Measurements from ENCODE around the gene MICU1. TPM values are rescaled to one million over a fixed set of nuclear protein-coding genes. Genes with fewer than 3 reads are reported as not detected.

Gene MICU1
- total and polyA plus RNA-seq, 10 of the 15 experiments (the other 5 are each of a cell fraction or from before 2014, with no cell fraction given) = 18.2 to 36.4 (median 22.2) TPM

DNA sequence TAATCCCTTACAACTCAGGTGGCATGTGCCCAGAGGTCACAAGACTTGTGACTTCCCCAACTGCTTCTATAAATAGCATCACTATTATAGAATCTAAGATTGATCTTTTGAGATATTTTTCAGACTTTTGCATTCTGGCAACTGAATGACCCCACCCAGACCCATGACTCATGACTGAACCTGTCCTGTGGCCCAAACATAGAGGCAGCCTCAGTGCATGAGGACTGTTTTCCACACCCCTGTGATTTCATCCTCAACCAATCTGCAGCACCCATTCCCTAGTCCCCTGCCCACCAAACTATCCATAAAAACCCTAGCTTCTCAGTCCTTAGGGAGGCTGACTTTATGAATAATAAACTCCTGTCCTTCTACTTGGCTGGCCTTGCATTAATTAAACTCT lies 84.5 kb downstream of the MICU1 start (continued):
- TF ChIP-seq GABPA (IDR thresholded peaks at IDR 0.05; ENCODE audit: low read depth) = no peak
- TF ChIP-seq, protein P1, sequence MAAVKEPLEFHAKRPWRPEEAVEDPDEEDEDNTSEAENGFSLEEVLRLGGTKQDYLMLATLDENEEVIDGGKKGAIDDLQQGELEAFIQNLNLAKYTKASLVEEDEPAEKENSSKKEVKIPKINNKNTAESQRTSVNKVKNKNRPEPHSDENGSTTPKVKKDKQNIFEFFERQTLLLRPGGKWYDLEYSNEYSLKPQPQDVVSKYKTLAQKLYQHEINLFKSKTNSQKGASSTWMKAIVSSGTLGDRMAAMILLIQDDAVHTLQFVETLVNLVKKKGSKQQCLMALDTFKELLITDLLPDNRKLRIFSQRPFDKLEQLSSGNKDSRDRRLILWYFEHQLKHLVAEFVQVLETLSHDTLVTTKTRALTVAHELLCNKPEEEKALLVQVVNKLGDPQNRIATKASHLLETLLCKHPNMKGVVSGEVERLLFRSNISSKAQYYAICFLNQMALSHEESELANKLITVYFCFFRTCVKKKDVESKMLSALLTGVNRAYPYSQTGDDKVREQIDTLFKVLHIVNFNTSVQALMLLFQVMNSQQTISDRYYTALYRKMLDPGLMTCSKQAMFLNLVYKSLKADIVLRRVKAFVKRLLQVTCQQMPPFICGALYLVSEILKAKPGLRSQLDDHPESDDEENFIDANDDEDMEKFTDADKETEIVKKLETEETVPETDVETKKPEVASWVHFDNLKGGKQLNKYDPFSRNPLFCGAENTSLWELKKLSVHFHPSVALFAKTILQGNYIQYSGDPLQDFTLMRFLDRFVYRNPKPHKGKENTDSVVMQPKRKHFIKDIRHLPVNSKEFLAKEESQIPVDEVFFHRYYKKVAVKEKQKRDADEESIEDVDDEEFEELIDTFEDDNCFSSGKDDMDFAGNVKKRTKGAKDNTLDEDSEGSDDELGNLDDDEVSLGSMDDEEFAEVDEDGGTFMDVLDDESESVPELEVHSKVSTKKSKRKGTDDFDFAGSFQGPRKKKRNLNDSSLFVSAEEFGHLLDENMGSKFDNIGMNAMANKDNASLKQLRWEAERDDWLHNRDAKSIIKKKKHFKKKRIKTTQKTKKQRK (IDR thresholded peaks at IDR 0.05; ENCODE audit: low read depth, low read length) = no peak

DNA sequence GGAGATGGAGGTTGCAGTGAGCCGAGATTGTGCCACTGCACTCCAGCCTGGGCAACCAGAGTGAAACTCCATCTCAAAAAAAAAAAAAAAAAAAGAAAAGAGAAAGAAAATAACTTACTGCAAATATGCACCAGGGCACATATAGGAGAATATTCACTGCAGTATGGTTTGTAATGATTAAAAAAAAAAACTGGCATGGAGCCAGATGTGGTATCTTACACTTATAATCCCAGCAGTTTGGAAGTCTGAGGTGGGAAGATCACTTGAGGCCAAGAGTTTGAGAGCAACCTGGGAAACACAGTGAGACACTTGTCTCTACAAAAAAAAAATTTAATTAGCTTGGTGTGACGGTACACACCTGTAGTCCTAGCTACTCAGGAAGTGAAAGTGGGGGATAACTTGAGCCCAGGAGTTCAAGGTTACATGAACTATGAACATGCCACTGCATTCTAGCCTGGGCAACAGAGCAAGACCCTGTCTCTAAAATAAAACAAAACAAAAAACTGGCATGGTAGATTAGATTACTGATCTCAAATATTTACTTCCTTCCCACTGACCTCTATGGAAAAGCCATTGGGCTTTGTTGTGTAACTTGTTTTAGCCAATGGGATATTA lies 85.6 kb downstream of the MICU1 start:
- no peaks in the 10 kb centered on the region for H3K79me2 ChIP-seq (ENCODE audit: control insufficient read depth, insufficient read depth, low read length)
- in situ Hi-C loops (cut with MboI) = no loop called here
- RAD21 ChIA-PET (ENCODE audit: unreplicated experiment) = no interaction called here
- POLR2A ChIA-PET = no interaction called here
- DNase-seq (ENCODE audit: low read depth, low spot score) = no peak
- H3K9ac ChIP-seq (ENCODE audit: control insufficient read depth, insufficient read depth, low read length) = no peak overlapping the region
- H2AFZ ChIP-seq (ENCODE audit: control insufficient read depth, low read depth, low read length) = no peak overlapping the region
- intact Hi-C loops (cut with micrococcal nuclease; ENCODE audit: unreplicated experiment) = no loop called here
- no peak overlapping the region for H3K27ac ChIP-seq (ENCODE audit: control insufficient read depth, insufficient read depth)
- no peak for FAIRE-seq
- 69% methylated on average over 2 of the region's 2 CpGs for WGBS (ENCODE audit: insufficient coverage, insufficient replicate concordance, low lambda C conversion rate, missing lambda C conversion rate)
- no peak overlapping the region for H3K4me2 ChIP-seq (ENCODE audit: control insufficient read depth, insufficient read depth)
- H3K36me3 ChIP-seq (ENCODE audit: control insufficient read depth in 2 of 2, insufficient read depth in 2 of 2, low read length in 1 of 2) = no peaks in the 10 kb centered on the region
- no peaks in the 10 kb centered on the region for H4K20me1 ChIP-seq (ENCODE audit: control insufficient read depth, insufficient read depth)
- CTCF ChIA-PET = interaction anchor here (0.5 to 1.1 kb wide), 2 partner anchors 9 to 326 kb away, joined by 3 to 5 read pairs; no protein-coding TSS in a partner anchor
- no peak for ATAC-seq
- H3K4me1 ChIP-seq (ENCODE audit: control insufficient read depth, insufficient read depth, low read length) = peaks cover 2% of the 10 kb centered on the region; the same call in 1 of the 2 replicates
- H3K9me3 ChIP-seq (replicated peaks; ENCODE audit: control insufficient read depth, insufficient read depth, low read length) = peaks cover 7% of the 10 kb centered on the region
- no peak overlapping the region for H3K4me3 ChIP-seq
- BruUV-seq (replicated peaks) = no TSS peak
- no peaks in the 10 kb centered on the region for H3K27me3 ChIP-seq (replicated peaks in 1 of 2; ENCODE audit: control insufficient read depth in 2 of 2, insufficient read depth in 2 of 2, low read length in 1 of 2)
- SMC1A ChIA-PET (ENCODE audit: uncharacterized antibody, unreplicated experiment) = interaction anchor here (1.0 to 1.8 kb wide), 3 partner anchors 9 to 155 kb away, joined by 3 to 4 read pairs (median 3); no protein-coding TSS in a partner anchor
- TF ChIP-seq, protein P2, sequence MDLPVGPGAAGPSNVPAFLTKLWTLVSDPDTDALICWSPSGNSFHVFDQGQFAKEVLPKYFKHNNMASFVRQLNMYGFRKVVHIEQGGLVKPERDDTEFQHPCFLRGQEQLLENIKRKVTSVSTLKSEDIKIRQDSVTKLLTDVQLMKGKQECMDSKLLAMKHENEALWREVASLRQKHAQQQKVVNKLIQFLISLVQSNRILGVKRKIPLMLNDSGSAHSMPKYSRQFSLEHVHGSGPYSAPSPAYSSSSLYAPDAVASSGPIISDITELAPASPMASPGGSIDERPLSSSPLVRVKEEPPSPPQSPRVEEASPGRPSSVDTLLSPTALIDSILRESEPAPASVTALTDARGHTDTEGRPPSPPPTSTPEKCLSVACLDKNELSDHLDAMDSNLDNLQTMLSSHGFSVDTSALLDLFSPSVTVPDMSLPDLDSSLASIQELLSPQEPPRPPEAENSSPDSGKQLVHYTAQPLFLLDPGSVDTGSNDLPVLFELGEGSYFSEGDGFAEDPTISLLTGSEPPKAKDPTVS (IDR thresholded peaks at IDR 0.05; ENCODE audit: low read depth, low read length) = no peak
- TF ChIP-seq GABPA (IDR thresholded peaks at IDR 0.05; ENCODE audit: low read depth) (no peak), NFIC (IDR thresholded peaks at IDR 0.05; ENCODE audit: low read depth, low read length) (no peak), SMC3 (IDR thresholded peaks at IDR 0.05; ENCODE audit: borderline replicate concordance, low read length) (no peak), DPF2 (IDR thresholded peaks at IDR 0.05) (no peak), RFX5 (IDR thresholded peaks at IDR 0.05; ENCODE audit: low read depth, low read length) (no peak), SMAD5 (IDR thresholded peaks at IDR 0.05; ENCODE audit: low read depth) (no peak), MXI1 (IDR thresholded peaks at IDR 0.05; ENCODE audit: low read depth, low read length) (no peak), STAT1 (conservative IDR thresholded peaks at IDR 0.05) (no peak), POU2F2 (IDR thresholded peaks at IDR 0.05; ENCODE audit: borderline replicate concordance, low read depth, low read length) (no peak), TCF3 (IDR thresholded peaks at IDR 0.05; ENCODE audit: borderline replicate concordance, insufficient read depth, low read depth, low read length) (no peak)
- TF ChIP-seq, protein P3, sequence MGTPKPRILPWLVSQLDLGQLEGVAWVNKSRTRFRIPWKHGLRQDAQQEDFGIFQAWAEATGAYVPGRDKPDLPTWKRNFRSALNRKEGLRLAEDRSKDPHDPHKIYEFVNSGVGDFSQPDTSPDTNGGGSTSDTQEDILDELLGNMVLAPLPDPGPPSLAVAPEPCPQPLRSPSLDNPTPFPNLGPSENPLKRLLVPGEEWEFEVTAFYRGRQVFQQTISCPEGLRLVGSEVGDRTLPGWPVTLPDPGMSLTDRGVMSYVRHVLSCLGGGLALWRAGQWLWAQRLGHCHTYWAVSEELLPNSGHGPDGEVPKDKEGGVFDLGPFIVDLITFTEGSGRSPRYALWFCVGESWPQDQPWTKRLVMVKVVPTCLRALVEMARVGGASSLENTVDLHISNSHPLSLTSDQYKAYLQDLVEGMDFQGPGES (IDR thresholded peaks at IDR 0.05) = no peak

Measured in GM12878 (cell line).